Right atrium auricular region (tissue), 2 donors: ENCODE data around the gene SOX5. TPM values are rescaled to one million over a fixed set of nuclear protein-coding genes. Genes with fewer than 3 reads are reported as not detected.

ENCODE experiments used
- DNase-seq: peaks from one replicate; pipeline ENCODE4 v3.0.0-alpha.2; 2019; ENCODE audit warnings: low spot score
- H3K27ac ChIP-seq, 2 donors: fragments of 200-600 bp; sonication (generic); 1 replicate in 1 of 2; 2 replicates in 1 of 2; pipeline ENCODE4 v1.5.1; 2016 to 2019
- H3K27me3 ChIP-seq, 2 donors: fragments of 200-600 bp; sonication (generic); one replicate each; pipeline versions ENCODE4 v1.5.1 to v1.6.0; 2017 to 2019
- H3K36me3 ChIP-seq: fragments of 200-600 bp; sonication (generic); one replicate; pipeline ENCODE4 v1.5.1; 2016
- H3K4me1 ChIP-seq, 2 donors: fragments of 200-600 bp; sonication (generic); one replicate each; pipeline versions ENCODE4 v1.5.1 to v1.6.0; 2017 to 2019
- H3K4me3 ChIP-seq, 2 donors: fragments of 200-600 bp; sonication (generic); 1 replicate in 1 of 2; 2 replicates in 1 of 2; pipeline ENCODE4 v1.5.1; 2017 to 2019; ENCODE audit warnings: mild to moderate bottlenecking in 1 of 2, moderate library complexity in 1 of 2
- H3K9me3 ChIP-seq, 2 donors: fragments of 200-600 bp; sonication (generic); one replicate each; pipeline ENCODE4 v1.5.1; 2019
- total RNA-seq, 2 donors: library from RNA; depleted of rRNA; stranded (reverse); fragments of >200 nt; gene quantifications; one replicate each; pipeline ENCODE4 v1.1.0, GENCODE V29; 2016
- TF ChIP-seq, protein P1 (sequence below), 2 donors: fragments of 200-600 bp; sonication (generic); IDR thresholded peaks; one replicate each; pipeline ENCODE4 v1.5.1; 2019; ENCODE audit warnings: antibody characterized with exemption in 2 of 2

The SOX5 gene
- total RNA-seq, 2 donors from 2014 or later, result 3.9 to 5.6 TPM

DNA sequence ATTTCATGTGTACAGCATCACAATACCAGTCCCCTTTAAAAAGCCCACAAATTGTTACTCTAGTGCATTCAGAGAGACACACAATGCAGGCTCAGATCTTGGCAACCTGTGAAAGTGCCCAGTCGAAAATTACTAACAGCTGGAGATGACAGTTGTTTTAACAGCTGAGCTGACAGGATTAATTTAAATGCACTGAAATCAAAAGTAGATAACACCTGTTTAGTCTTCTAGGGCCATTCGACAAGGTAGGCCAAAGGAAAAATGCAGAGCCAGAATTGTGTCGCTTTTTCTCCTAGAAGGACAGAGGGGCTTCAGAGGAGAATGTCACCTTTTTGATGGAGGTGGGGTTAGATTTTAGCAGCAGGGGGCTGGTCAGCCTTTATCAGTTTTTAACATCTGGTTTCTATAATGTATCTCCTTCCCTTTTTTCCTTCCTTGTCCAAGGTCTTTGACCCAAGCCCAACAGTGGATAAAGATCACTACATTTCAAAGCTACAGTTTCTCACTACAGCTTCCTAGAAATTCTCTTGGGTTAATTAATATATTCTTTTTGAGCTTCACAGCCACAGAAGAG is 139.1 kb downstream of the SOX5 start:
- H3K9me3 ChIP-seq, result no peaks in the 10 kb centered on the region
- H3K4me1 ChIP-seq, result no peaks in the 10 kb centered on the region
- H3K4me3 ChIP-seq, result no peak overlapping the region
- no peak for DNase-seq
- TF ChIP-seq, protein P1, sequence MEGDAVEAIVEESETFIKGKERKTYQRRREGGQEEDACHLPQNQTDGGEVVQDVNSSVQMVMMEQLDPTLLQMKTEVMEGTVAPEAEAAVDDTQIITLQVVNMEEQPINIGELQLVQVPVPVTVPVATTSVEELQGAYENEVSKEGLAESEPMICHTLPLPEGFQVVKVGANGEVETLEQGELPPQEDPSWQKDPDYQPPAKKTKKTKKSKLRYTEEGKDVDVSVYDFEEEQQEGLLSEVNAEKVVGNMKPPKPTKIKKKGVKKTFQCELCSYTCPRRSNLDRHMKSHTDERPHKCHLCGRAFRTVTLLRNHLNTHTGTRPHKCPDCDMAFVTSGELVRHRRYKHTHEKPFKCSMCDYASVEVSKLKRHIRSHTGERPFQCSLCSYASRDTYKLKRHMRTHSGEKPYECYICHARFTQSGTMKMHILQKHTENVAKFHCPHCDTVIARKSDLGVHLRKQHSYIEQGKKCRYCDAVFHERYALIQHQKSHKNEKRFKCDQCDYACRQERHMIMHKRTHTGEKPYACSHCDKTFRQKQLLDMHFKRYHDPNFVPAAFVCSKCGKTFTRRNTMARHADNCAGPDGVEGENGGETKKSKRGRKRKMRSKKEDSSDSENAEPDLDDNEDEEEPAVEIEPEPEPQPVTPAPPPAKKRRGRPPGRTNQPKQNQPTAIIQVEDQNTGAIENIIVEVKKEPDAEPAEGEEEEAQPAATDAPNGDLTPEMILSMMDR (IDR thresholded peaks at IDR 0.05), result no peak
- no peak overlapping the region for H3K27ac ChIP-seq
- no peaks in the 10 kb centered on the region for H3K27me3 ChIP-seq
- H3K36me3 ChIP-seq, result no peaks in the 10 kb centered on the region

DNA sequence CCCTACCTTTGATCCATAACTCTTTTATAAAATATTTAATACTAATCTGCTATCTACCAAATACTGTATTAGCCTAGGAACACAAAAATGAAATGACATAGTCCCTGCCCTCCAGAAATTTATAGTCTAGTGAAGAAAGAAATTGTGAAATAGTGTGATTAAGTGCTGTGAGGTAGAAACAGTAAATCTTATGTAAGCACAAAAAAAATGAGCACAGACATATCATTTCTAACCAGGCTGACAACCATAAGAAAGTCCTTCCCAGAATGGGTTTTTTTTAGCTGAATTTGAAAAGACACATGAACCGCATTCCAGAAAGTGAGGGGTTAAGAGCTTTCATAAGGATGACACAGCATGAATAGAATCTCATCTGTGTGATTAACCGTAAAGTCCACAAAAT is 145.9 kb downstream of the SOX5 start:
- H3K9me3 ChIP-seq, result no peaks in the 10 kb centered on the region
- H3K4me1 ChIP-seq, result no peaks in the 10 kb centered on the region
- DNase-seq, result no peak
- no peak overlapping the region for H3K4me3 ChIP-seq
- no peaks in the 10 kb centered on the region for H3K27me3 ChIP-seq
- TF ChIP-seq, protein P1 (IDR thresholded peaks at IDR 0.05), result no peak
- no peaks in the 10 kb centered on the region for H3K36me3 ChIP-seq
- no peak overlapping the region for H3K27ac ChIP-seq

DNA sequence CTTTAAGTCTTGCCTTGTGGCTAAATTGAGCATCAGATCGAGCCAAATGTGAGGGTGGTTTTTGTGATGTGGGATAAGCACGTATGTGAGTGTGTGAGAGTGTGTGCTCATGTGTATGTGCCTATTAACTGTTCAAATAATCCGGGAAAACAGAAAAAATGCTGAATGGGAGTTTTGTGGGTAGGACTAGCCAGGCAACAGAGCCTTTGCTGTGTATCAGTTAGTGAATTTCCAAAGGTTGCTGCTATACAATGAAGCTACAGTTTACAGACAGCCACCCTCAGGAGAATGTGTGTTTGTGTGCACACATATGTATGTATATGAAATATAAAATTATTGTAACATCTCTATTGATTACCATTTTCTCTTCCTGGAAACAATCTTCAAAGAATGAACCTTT is 154.0 kb downstream of the SOX5 start:
- H3K36me3 ChIP-seq, result no peaks in the 10 kb centered on the region
- TF ChIP-seq, protein P1 (IDR thresholded peaks at IDR 0.05), result no peak
- no peak for DNase-seq
- no peaks in the 10 kb centered on the region for H3K4me1 ChIP-seq
- no peak overlapping the region for H3K4me3 ChIP-seq
- no peak overlapping the region for H3K27ac ChIP-seq
- no peaks in the 10 kb centered on the region for H3K9me3 ChIP-seq
- no peaks in the 10 kb centered on the region for H3K27me3 ChIP-seq

DNA sequence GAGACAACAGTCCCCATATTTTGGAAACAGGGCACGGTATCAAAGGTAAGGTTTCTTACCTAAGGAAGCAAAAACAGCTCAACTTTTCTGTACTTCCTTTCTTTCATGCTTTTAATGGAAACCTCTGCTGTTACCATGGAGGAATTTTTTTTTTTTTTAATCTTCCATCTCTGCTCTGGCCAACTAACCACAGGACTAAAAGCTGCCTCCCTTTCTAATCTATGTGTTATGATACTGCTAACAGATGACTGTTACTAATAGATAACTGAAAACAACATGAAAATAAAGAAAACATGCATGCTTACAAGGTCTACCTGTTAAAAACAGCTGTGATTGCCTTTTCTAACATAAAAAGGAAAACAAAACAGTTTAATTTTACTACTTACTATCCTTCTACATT is 168.4 kb downstream of the SOX5 start:
- no peaks in the 10 kb centered on the region for H3K9me3 ChIP-seq
- TF ChIP-seq, protein P1 (IDR thresholded peaks at IDR 0.05), result no peak

DNA sequence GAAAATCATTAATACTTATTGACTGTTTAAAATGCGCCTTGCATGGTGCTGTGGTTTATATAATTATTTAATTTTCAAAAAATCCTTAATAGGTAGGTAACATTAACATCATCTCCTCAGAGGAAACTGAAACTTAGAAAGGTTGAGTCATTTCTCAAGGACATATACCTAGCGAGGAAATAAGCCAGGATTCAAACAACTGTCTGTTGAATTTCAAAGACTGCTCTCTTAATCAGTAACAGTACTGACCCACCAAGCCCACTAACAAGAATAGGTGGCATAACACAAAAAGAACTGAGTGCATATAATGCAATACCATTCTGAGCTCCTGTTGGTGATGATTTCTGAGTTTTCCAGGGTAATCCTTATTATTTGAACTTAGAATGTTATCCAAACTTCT is 174.3 kb downstream of the SOX5 start:
- Histone ChIP-seq H3K9me3 (no peaks in the 10 kb centered on the region), H3K4me1 (no peaks in the 10 kb centered on the region), H3K27ac (no peak overlapping the region), H3K27me3 (no peaks in the 10 kb centered on the region), H3K4me3 (no peak overlapping the region), H3K36me3 (no peaks in the 10 kb centered on the region)
- DNase-seq, result no peak
- TF ChIP-seq, protein P1 (IDR thresholded peaks at IDR 0.05), result no peak

More for the DNA sequence above, 168.4 kb downstream of the SOX5 start:
- H3K4me1 ChIP-seq, result no peaks in the 10 kb centered on the region
- H3K4me3 ChIP-seq, result no peak overlapping the region
- H3K27ac ChIP-seq, result no peak overlapping the region
- no peak for DNase-seq
- H3K27me3 ChIP-seq, result no peaks in the 10 kb centered on the region
- H3K36me3 ChIP-seq, result no peaks in the 10 kb centered on the region
